HG02938 (cell line): Measurements from ENCODE around the gene IGSF9B.
A peak's percentile ranks its signal among the peaks of the same experiment; 100 is the strongest.
"Not testable (repeated sequence)": the region's sequence is repeated elsewhere in the genome, so short reads cannot be mapped to it uniquely, and the experiment has no call there.

Experiments
- ATAC-seq: cut with Tn5 transposase; IDR thresholded peaks from one replicate; pipeline ENCODE4 v1.9.1; 2021; ENCODE audit warnings: mild to moderate bottlenecking, moderate library complexity; ENCODE audit not compliant: unreplicated experiment

IGSF9B gene

GRCh38 chr11:133956650-133957633 is at the start of gene IGSF9B:
TSS of gene IGSF9B (minus strand) at chr11:133956968. CDS start at chr11:133956754, 214 bp downstream.
- ATAC-seq = peak; percentile 94

- no peak for ATAC-seq
Observed at GRCh38 chr11:134004496-134005172, 47.9 kb upstream of the IGSF9B start.

- ATAC-seq = no peak
Observed at GRCh38 chr11:134003792-134004495, 47.2 kb upstream of the IGSF9B start.

GRCh38 chr11:134002819-134003218 is 46.1 kb upstream of the IGSF9B start:
- ATAC-seq = not testable (repeated sequence)

- ATAC-seq = not testable (repeated sequence)
Observed at GRCh38 chr11:134002338-134002737, 45.6 kb upstream of the IGSF9B start.

- ATAC-seq = no peak
Observed at GRCh38 chr11:134001596-134001995, 44.8 kb upstream of the IGSF9B start.

GRCh38 chr11:134001088-134001487 is 44.3 kb upstream of the IGSF9B start:
- no peak for ATAC-seq

GRCh38 chr11:133999355-133999754 is 42.6 kb upstream of the IGSF9B start:
- ATAC-seq = no peak

GRCh38 chr11:133997554-133997953 is 40.8 kb upstream of the IGSF9B start:
- ATAC-seq = no peak

GRCh38 chr11:133996671-133997070 is 39.9 kb upstream of the IGSF9B start:
- ATAC-seq = no peak

GRCh38 chr11:133995066-133995465 is 38.3 kb upstream of the IGSF9B start:
- ATAC-seq = peak; percentile 49

- ATAC-seq = no peak
Observed at GRCh38 chr11:133993921-133994320, 37.2 kb upstream of the IGSF9B start.

- no peak for ATAC-seq
Observed at GRCh38 chr11:133993107-133993506, 36.3 kb upstream of the IGSF9B start.

GRCh38 chr11:133992121-133992520 is 35.4 kb upstream of the IGSF9B start:
- no peak for ATAC-seq

GRCh38 chr11:133991101-133991500 is 34.3 kb upstream of the IGSF9B start:
- ATAC-seq = no peak

- no peak for ATAC-seq
Observed at GRCh38 chr11:133990501-133990900, 33.7 kb upstream of the IGSF9B start.

- no peak for ATAC-seq
Observed at GRCh38 chr11:133988686-133989410, 32.1 kb upstream of the IGSF9B start.

GRCh38 chr11:133987171-133987570 is 30.4 kb upstream of the IGSF9B start:
- ATAC-seq = no peak

GRCh38 chr11:133985981-133986944 is 29.5 kb upstream of the IGSF9B start:
- no peak for ATAC-seq
